GM18526 (cell line): ENCODE data around the gene PCSK9.

Experiments
- POLR2A ChIP-seq: IDR thresholded peaks from 3 replicates; pipeline ENCODE4 v1.6.1; 2011; ENCODE audit not compliant: insufficient read length; ENCODE audit errors: extremely low read depth

The PCSK9 gene

DNA sequence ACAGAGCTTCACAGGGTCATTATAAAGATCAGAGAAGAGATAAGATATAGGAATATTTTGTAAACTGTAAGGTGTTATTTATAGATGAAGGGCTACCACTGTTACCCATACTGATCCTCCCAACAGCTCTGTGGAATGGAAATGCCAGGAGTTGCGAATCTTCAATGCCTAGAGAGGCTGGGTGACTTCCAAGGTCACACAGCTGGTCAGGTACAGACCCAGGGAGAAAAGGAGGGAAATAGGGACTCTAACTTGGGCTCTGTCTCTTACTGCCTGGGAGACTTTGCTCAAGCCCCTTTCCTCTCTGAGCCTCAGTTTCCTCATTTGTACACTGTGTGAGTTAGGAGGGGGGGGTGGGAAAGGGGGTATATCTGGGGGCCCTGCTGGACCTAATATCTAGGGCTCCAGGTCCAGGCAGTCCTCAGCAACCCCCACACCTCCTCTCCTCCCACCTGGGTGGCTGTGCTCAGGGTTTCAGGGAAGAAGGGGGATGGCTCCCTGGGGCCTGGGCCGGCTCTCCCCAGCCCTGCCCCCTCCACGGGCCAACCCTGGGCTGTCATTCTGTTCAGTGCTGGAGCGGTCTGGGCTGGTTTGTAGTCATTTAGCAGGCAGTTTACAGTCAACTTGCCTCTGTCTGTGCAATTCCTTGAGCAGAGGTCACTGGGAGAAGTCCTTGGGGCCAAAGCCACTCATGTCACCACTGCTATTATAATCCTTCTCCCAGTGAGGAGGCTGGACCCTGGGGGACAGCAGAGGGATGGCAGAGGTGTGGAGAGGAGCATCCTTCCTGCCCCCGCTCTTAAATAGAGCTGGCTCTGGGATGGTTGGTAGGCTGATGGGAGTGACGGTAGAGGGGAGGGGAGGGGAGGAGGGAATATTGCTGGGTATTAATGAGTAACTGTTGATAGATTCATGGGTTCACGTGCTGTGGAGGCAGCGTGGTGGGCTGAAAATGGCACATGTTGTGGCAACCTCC is 39.0 kb upstream of the PCSK9 start:
- TF ChIP-seq POLR2A, result no peak

GRCh38 chr1:55001311-55001710 is 38.0 kb upstream of the PCSK9 start:
- no peak for TF ChIP-seq POLR2A

DNA sequence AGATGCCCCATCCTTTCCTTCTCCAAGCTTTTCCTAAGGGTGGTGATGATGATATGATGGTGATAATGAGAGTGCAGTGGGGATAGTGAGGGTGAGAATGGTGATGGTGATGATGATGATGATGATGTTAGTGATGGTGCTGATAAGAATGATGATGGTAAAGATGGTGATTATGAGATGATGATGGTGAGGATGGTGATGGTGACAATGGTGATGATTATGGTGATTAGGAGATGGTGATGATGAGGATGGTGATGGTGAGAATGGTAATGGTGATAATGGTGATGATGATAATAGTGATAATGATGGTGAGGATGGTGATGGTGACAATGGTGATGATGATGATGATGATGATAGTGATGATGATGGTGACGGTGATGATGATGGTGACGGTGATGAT is 36.7 kb upstream of the PCSK9 start:
- TF ChIP-seq POLR2A, result no peak

- no peak for TF ChIP-seq POLR2A
These were observed 33.8 kb upstream of the PCSK9 start for GRCh38 chr1:55005351-55006140.

- TF ChIP-seq POLR2A, result no peak
These were observed 32.4 kb upstream of the PCSK9 start for GRCh38 chr1:55006931-55007330.

- no peak for TF ChIP-seq POLR2A
These were observed 31.7 kb upstream of the PCSK9 start for GRCh38 chr1:55007625-55008024.

DNA sequence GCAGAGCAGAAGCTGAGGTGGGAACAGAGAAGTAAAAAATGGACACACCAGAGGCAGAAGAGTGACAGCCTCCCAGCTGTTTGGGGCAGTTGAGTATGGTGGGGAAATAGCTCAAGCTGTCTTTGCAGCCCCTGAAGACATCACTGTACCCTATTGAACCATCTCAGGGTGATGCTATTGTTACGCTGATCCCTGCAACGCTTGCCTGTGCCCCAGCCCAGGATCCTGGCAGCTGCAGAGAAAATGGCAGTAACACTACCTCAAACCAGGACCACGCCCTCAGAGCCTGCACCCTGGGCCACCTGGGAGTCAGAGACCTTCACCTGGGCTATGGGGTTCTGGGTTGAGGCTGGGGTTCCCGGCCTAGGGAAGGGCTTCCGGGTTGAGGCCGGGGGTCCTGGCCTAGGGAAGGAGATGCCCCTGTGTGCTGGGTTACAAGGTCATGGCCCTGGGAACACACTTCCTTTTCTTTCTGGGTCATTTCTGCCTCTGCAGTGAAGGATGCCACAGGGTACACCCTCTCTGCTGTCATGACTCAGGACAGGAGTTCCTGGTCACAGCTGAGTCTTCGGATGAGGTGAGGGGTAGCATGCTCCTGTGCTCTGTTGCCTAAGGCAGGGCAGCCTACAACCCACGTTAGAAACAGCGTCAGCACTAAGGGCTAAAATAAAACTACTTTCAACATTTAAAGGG is 29.0 kb upstream of the PCSK9 start:
- no peak for TF ChIP-seq POLR2A

GRCh38 chr1:55010887-55011217 is 28.5 kb upstream of the PCSK9 start:
- TF ChIP-seq POLR2A, result no peak

- TF ChIP-seq POLR2A, result no peak
These were observed 26.7 kb upstream of the PCSK9 start for GRCh38 chr1:55012661-55013060.

- no peak for TF ChIP-seq POLR2A
These were observed 24.2 kb upstream of the PCSK9 start for GRCh38 chr1:55015123-55015522.

GRCh38 chr1:55015731-55016620 is 23.4 kb upstream of the PCSK9 start:
- TF ChIP-seq POLR2A, result no peak

DNA sequence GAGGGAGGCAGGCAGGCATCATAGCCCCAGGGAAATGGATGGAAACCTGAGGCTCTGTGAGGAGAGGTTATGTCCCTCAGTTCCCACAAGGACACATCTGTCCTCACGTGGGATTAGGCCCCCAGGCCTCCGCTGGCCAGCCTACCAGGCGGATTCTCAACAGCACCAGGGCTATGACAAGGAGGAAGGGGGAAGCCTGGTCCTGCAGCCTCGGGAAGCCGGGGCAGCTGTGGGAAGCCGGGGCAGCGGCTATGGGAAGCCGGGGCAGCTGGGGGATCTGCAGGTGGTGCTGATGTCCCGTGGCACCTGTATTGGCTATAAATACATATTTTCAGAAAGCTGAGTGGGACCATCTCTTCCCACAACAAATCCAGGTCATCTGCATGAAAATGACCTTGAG is 21.0 kb upstream of the PCSK9 start:
- no peak for TF ChIP-seq POLR2A

- TF ChIP-seq POLR2A, result no peak
These were observed 17.3 kb upstream of the PCSK9 start for GRCh38 chr1:55021942-55022546.

DNA sequence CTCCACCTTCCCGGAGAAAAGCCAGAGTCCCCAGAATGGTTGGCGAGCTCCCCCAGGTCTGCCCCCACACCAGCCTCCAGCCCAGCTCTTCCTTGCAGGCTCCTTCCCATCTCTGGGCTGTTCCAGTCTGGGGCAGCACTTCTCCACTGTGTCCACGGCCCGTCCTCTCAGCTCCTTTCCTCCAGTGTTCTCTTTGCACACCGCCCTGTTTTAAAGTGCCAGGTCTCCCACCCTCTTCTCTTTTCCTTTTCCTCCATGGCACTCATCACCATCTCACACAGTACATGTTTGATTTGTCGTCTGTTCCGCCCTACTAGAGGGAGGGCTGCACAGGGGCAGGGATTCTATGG is 6.1 kb upstream of the PCSK9 start:
- TF ChIP-seq POLR2A, result no peak
